NCI-H345 treated with DMSO at 0.1 percent for 48 hours (cell line): ENCODE measurements around the gene HDAC9.

ENCODE experiments used
- DNase-seq: peaks from one replicate; lab custom pipeline; 2025; ENCODE audit not compliant: unreplicated experiment; lab: John Stamatoyannopoulos, UW

HDAC9 gene

GRCh38 chr7:18771834-18772566 is 276.5 kb downstream of the HDAC9 start:
- DNase-seq, result no peak

- no peak for DNase-seq
Observed at GRCh38 chr7:18772567-18772965, 277.0 kb downstream of the HDAC9 start.

GRCh38 chr7:18777314-18777713 is 281.8 kb downstream of the HDAC9 start:
- no peak for DNase-seq

GRCh38 chr7:18778594-18778993 is 283.0 kb downstream of the HDAC9 start:
- DNase-seq, result no peak

GRCh38 chr7:18780266-18780665 is 284.7 kb downstream of the HDAC9 start:
- DNase-seq, result no peak

- DNase-seq, result no peak
Observed at GRCh38 chr7:18780938-18781337, 285.4 kb downstream of the HDAC9 start.

- no peak for DNase-seq
Observed at GRCh38 chr7:18786196-18786727, 290.7 kb downstream of the HDAC9 start.

GRCh38 chr7:18786796-18787195 is 291.2 kb downstream of the HDAC9 start:
- DNase-seq, result no peak

GRCh38 chr7:18788026-18788425 is 292.5 kb downstream of the HDAC9 start:
- DNase-seq, result no peak

GRCh38 chr7:18792871-18793595 is 297.5 kb downstream of the HDAC9 start:
- no peak for DNase-seq

- DNase-seq, result no peak
Observed at GRCh38 chr7:18796216-18796615, 300.7 kb downstream of the HDAC9 start.

- DNase-seq, result no peak
Observed at GRCh38 chr7:18798088-18798906, 302.7 kb downstream of the HDAC9 start.

GRCh38 chr7:18799899-18800298 is 304.4 kb downstream of the HDAC9 start:
- no peak for DNase-seq

GRCh38 chr7:18803923-18804322 is 308.4 kb downstream of the HDAC9 start:
- DNase-seq, result no peak

GRCh38 chr7:18806177-18806576 is 310.6 kb downstream of the HDAC9 start:
- no peak for DNase-seq

- DNase-seq, result no peak
Observed at GRCh38 chr7:18808026-18808425, 312.5 kb downstream of the HDAC9 start.

GRCh38 chr7:18815261-18815960 is 319.9 kb downstream of the HDAC9 start:
- no peak for DNase-seq

- no peak for DNase-seq
Observed at GRCh38 chr7:18820981-18821380, 325.4 kb downstream of the HDAC9 start.

GRCh38 chr7:18821554-18821953 is 326.0 kb downstream of the HDAC9 start:
- no peak for DNase-seq

- DNase-seq, result no peak
Observed at GRCh38 chr7:18824157-18824556, 328.6 kb downstream of the HDAC9 start.
